ENCODE results near the gene GMCL2.

DNA sequence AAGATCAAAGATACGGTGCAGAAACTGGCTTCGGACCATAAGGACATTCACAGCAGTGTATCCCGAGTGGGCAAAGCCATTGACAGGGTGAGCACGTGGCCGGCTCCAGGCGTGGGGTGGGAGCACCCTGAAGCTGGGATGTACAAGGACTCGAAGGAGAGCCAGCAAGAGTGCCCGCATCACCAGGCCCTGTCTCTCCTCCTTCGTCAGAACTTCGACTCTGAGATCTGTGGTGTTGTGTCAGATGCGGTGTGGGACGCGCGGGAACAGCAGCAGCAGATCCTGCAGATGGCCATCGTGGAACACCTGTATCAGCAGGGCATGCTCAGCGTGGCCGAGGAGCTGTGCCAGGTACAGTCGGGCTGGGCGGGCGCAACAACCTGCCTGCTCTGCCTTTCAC lies 44.5 kb downstream of the GMCL2 start:
- TF ChIP-seq, protein P1, sequence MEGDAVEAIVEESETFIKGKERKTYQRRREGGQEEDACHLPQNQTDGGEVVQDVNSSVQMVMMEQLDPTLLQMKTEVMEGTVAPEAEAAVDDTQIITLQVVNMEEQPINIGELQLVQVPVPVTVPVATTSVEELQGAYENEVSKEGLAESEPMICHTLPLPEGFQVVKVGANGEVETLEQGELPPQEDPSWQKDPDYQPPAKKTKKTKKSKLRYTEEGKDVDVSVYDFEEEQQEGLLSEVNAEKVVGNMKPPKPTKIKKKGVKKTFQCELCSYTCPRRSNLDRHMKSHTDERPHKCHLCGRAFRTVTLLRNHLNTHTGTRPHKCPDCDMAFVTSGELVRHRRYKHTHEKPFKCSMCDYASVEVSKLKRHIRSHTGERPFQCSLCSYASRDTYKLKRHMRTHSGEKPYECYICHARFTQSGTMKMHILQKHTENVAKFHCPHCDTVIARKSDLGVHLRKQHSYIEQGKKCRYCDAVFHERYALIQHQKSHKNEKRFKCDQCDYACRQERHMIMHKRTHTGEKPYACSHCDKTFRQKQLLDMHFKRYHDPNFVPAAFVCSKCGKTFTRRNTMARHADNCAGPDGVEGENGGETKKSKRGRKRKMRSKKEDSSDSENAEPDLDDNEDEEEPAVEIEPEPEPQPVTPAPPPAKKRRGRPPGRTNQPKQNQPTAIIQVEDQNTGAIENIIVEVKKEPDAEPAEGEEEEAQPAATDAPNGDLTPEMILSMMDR (IDR thresholded peaks at IDR 0.05), result no peak
- TF ChIP-seq POLR2A (IDR thresholded peaks at IDR 0.05), result no peak
